Muscle layer of duodenum (tissue), 2 donors: ENCODE data around the gene CRLF1.

Experiments used
- H3K27ac ChIP-seq: one replicate; pipeline ENCODE4 v1.7.0; 2013; ENCODE audit warnings: mild to moderate bottlenecking, low read length
- H3K27me3 ChIP-seq: one replicate; pipeline ENCODE4 v1.7.0; 2013; ENCODE audit warnings: low read depth, mild to moderate bottlenecking, control low read depth, low read length
- H3K36me3 ChIP-seq, 2 donors: one replicate each; pipeline ENCODE4 v1.7.0; 2013; ENCODE audit warnings: low read length in 2 of 2, control low read depth in 1 of 2, mild to moderate bottlenecking in 1 of 2; ENCODE audit not compliant: insufficient read depth in 2 of 2, control insufficient read depth in 1 of 2
- H3K4me1 ChIP-seq, 2 donors: one replicate each; pipeline ENCODE4 v1.7.0; 2013; ENCODE audit warnings: low read length in 2 of 2, mild to moderate bottlenecking in 2 of 2, control low read depth in 1 of 2, moderate library complexity in 1 of 2; ENCODE audit not compliant: insufficient read depth in 2 of 2, control insufficient read depth in 1 of 2
- H3K4me3 ChIP-seq, 2 donors: one replicate each; pipeline ENCODE4 v1.7.0; 2013; ENCODE audit warnings: low read length in 2 of 2, low read depth in 1 of 2, mild to moderate bottlenecking in 1 of 2
- H3K9me3 ChIP-seq, 2 donors: one replicate each; pipeline ENCODE4 v1.7.0; 2013; ENCODE audit warnings: low read length in 2 of 2, control low read depth in 1 of 2, mild to moderate bottlenecking in 1 of 2; ENCODE audit not compliant: control insufficient read depth in 1 of 2
- donor health status: healthy.

Gene CRLF1

DNA sequence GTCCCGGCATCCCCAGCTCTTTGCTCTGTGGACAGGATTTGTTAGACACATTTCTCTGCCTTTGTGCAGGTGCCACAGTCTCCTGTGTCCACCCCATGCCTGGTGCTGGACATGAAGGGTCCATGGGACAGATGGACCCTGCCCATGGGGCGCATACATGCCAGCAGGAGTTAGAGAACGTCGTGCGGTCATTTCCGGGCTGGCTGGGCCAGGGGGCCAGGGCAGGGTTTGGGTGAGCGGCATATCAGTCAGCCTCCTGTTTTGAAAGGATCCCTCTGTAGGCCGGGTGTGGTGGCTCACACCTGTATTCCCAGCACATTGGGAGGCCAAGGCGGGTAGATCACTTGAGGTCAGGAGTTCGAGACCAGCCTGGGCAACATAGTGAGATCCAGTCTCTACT is 41.2 kb upstream of the CRLF1 start:
- Histone ChIP-seq H3K36me3 (no peaks in the 10 kb centered on the region), H3K27ac (no peak overlapping the region), H3K4me1 (peaks cover 8 to 39% of the 10 kb centered on the region in 2 donors), H3K4me3 (no peak overlapping the region), H3K27me3 (no peaks in the 10 kb centered on the region), H3K9me3 (no peaks in the 10 kb centered on the region)

- H3K36me3 ChIP-seq: no peaks in the 10 kb centered on the region
- peaks cover 8 to 39% of the 10 kb centered on the region in 2 donors for H3K4me1 ChIP-seq
- H3K27ac ChIP-seq: no peak overlapping the region
- H3K4me3 ChIP-seq: no peak overlapping the region
- H3K27me3 ChIP-seq: no peaks in the 10 kb centered on the region
- no peaks in the 10 kb centered on the region for H3K9me3 ChIP-seq
These were observed 40.8 kb upstream of the CRLF1 start for GRCh38 chr19:18647371-18647767.

- Histone ChIP-seq H3K4me3 (no peak overlapping the region), H3K27ac (no peak overlapping the region), H3K27me3 (no peaks in the 10 kb centered on the region), H3K4me1 (peaks cover 8 to 38% of the 10 kb centered on the region in 2 donors), H3K9me3 (no peaks in the 10 kb centered on the region), H3K36me3 (no peaks in the 10 kb centered on the region)
These were observed 40.2 kb upstream of the CRLF1 start for GRCh38 chr19:18646535-18647370.

DNA sequence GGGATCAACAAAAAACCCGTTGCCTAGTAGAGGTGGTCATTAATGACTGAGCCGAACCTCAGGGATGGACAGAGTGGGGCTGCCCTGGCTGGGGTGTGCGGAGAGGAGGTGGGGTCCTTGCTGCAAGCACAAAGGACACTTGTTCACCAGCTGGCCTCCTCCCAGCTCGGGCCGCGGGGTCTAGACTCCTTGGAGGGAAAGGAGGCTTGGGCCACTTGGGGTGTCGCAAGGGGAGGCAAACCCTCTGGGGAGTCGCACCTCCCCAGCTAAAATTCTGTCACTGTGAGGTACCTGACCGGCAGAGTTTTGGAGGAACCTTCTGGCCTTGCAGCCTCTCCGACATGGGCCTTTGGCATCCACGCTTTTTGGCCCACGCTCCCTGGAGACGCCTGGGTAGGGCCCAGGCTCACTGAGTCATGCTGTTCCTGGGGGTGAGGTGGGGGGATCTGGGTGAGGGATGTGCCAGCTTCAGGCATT is 38.5 kb upstream of the CRLF1 start:
- no peaks in the 10 kb centered on the region for H3K36me3 ChIP-seq
- no peaks in the 10 kb centered on the region for H3K27me3 ChIP-seq
- peaks cover under 1 to 21% of the 10 kb centered on the region in 2 donors for H3K4me1 ChIP-seq
- H3K4me3 ChIP-seq: peak overlapping the region in 1 of 2 donors; percentile 16
- H3K27ac ChIP-seq: no peak overlapping the region
- H3K9me3 ChIP-seq: no peaks in the 10 kb centered on the region

DNA sequence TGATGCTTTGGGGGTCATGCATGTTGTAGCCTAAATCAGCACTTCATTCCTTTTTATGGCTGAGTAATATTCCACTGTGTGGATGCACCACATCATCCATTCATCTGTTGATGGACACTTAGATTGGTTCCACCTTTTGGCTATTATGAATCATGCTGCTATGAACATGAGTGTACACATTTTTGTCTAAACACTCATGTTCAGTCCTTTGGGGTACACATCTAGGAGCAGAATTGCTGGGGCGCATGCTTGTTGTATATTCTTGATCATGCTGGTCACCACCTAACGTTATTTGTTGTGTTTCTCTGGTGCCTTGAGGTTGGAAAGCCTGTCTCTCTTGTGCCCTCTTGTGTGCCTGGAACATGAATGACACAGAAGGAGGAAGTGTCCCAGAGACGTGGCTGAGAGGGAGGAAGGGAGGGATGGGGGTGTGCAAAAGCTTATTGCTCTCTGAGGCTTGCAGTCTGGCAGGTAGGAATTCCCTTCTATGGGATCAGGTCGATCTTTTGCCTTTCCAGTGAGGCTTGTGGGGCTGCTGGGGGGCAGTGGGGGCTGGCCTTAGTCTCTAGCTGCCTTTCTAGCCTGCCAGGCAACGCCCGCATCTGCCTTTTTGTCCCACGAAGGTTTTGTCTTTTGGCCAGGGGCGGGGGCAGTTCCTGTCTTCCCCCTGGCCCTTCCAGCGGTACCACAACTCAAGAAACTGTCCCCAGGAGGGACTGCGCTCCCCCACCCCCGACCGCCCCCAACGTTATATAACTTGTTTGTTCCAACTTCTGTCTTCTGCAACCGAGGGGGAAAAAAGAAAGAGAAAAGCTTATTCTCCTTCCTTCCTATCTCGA is 37.8 kb upstream of the CRLF1 start:
- Histone ChIP-seq H3K36me3 (no peaks in the 10 kb centered on the region), H3K4me3 (peak overlapping the region in 1 of 2 donors; percentile 16), H3K9me3 (no peaks in the 10 kb centered on the region), H3K27me3 (no peaks in the 10 kb centered on the region), H3K27ac (no peak overlapping the region), H3K4me1 (peaks cover 0 to 15% of the 10 kb centered on the region in 2 donors)

- H3K9me3 ChIP-seq: no peaks in the 10 kb centered on the region
- no peaks in the 10 kb centered on the region for H3K27me3 ChIP-seq
- peaks cover 6 to 22% of the 10 kb centered on the region in 2 donors for H3K4me1 ChIP-seq
- H3K36me3 ChIP-seq: no peaks in the 10 kb centered on the region
- no peak overlapping the region for H3K27ac ChIP-seq
- no peak overlapping the region for H3K4me3 ChIP-seq
These were observed 33.2 kb upstream of the CRLF1 start for GRCh38 chr19:18639706-18640243.

DNA sequence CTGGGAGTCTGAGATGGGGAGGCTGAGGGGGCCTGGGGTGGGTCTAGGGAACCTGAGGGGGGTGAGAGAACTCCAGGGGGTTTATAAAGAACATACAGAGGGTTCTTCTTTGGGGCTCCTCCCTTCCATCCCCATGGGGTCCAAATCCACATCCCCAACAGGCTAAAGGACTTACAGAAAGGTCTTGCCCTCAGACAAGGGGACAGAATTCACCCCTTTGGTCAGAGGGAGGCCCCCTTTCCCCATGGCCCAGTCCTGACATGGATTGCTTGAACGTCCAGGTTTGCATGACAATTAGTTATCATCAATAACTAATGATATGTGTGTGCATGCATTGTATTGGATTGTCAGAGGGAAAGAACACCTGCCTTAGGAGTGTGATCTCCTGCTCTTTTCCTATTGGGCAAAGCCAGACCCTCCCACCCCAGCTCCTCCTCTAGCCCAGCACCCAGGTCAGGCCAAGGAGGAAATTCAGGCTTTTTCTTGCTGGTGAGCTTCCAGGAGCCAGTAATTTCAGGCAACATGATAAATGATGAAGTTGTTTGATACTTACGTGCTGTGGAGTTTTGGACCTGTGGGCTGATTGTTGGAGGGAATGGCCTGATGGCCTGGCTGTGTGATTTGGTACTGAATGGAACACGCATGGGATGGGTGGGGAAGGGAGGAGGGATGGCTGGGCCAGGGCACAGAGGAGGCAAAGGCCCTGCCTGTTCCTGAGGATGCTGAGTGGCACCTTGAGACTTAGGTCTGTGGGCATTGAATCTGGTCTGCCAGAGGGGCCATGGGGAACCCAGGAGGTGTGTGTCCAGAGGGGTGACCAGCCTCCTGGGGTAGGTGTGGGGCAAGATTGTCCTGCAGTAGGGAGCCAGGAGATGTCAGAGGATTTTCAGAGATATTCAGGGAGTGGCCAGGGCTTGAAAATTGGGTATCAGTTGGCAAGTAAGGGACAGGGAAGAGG is 31.4 kb upstream of the CRLF1 start:
- Histone ChIP-seq H3K4me1 (peaks cover 6 to 17% of the 10 kb centered on the region in 2 donors), H3K9me3 (no peaks in the 10 kb centered on the region), H3K36me3 (no peaks in the 10 kb centered on the region), H3K27ac (peak overlapping the region; percentile 60), H3K27me3 (no peaks in the 10 kb centered on the region), H3K4me3 (peak overlapping the region; percentile 68 to 88)

DNA sequence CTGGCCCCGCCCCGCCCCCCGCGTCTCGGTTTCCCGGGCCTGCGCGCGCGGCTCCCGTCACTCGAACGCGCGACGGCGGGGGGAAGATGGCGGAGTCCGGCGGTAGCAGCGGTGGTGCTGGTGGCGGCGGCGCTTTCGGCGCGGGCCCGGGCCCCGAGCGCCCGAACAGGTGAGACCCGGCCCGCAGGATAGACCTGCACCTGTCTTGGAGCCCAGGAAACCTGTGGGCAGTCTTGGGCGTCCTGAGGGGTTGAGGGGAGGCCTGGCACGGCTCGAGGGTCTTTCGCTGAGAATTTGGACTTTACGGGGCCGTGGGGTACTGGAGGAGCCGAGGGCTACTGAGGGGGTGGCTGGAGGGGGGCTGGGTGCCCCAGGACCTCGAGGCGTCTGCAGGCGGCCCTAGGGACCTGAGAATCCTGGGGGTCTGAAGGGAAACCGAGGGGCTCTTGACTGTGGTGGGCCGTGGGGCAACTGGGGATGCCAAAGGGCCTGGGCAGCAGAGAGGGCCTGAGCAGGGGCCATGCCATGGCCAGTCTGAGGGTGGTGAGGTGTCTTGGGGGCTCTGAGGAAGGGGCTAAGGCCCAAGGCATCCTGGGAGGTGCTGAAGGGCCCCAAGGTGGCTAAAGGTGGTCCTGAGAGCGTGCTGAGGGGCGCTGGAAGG is 30.5 kb upstream of the CRLF1 start, which contains the start of gene KLHL26:
KLHL26 (plus strand) TSS at position 60 of the 661 bp plus-strand sequence; CDS start at position 87, 27 bp downstream.
- Histone ChIP-seq H3K4me3 (peak within 1 kb of the TSS; percentile 68 to 88), H3K4me1 (peaks cover 6 to 17% of the 10 kb centered on the region in 2 donors), H3K27me3 (no peaks in the 10 kb centered on the region), H3K36me3 (no peaks in the 10 kb centered on the region), H3K9me3 (no peaks in the 10 kb centered on the region), H3K27ac (peak within 1 kb of the TSS; percentile 60)

DNA sequence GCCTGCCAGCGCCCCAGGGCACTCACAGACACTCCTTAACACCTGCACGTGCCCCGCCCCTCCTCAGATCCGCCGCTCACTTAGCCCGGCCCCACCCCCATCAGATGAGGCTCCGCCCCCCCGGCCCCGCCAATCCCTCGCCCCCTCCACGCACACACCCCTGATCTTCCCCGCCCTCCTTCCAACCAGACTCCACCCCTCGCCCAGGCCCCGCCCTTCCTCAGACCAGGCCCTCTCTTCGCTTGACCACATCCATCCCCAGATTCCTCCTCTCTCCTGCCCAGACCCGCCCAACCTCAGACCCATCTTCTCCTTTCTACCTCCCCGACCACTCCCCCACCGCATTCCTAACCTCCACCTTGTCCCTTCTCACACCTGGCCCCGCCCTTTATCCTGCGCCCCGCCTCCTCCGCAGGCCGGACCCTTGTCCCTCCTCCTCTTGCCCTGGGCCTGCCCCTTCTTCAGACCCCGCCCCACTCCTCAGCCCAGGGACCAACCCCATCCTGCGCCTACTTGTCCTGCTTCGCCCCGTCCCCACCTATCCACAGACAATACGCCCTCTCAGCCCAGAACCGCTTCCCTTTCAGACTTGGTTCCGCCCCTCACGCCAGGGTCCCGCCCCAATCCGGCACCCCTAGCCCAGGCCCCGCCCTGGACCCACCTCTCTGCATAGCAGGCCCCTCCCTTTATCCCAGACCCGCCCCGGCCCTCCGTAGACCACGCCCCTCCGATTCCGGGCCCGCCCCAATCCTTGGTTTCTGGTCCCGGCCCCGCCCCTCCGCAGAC is 29.8 kb upstream of the CRLF1 start:
- Histone ChIP-seq H3K9me3 (no peaks in the 10 kb centered on the region), H3K27ac (no peak overlapping the region), H3K4me1 (peaks cover 6 to 17% of the 10 kb centered on the region in 2 donors), H3K36me3 (no peaks in the 10 kb centered on the region), H3K27me3 (no peaks in the 10 kb centered on the region), H3K4me3 (peak overlapping the region; percentile 42 to 88)
